Activated T-helper 17 cell treated with anti-CD3 and anti-CD28 coated beads, Interleukin-2, amount 50 U/mL, for 72 hours (primary cell): ENCODE measurements around the gene P4HA1. TPM values are rescaled to one million over a fixed set of nuclear protein-coding genes. Genes with fewer than 3 reads are reported as not detected.
"Not testable (repeated sequence)": the region's sequence is repeated elsewhere in the genome, so short reads cannot be mapped to it uniquely, and the experiment has no call there.

Experiments used
- ATAC-seq: fragments of 150-1000 bp; cut with Tn5 transposase; replicated peaks from 2 replicates; pipeline ENCODE4 v1.10.0; 2021; ENCODE audit warnings: mild to moderate bottlenecking, moderate library complexity
- H3K27ac Mint-ChIP-seq: one replicate; pipeline ENCODE4 v1.8.0; 2022; ENCODE audit warnings: mixed read lengths
- H3K27me3 Mint-ChIP-seq: one replicate; pipeline ENCODE4 v1.8.0; 2022; ENCODE audit warnings: mixed read lengths
- H3K36me3 Mint-ChIP-seq: one replicate; pipeline ENCODE4 v1.8.0; 2022; ENCODE audit warnings: low read depth, mild to moderate bottlenecking, mixed read lengths
- H3K4me1 Mint-ChIP-seq: one replicate; pipeline ENCODE4 v1.8.0; 2022; ENCODE audit warnings: mixed read lengths
- H3K4me3 Mint-ChIP-seq: one replicate; pipeline ENCODE4 v1.8.0; 2022; ENCODE audit warnings: mild to moderate bottlenecking, mixed read lengths
- H3K9me3 Mint-ChIP-seq: one replicate; pipeline ENCODE4 v1.8.0; 2022; ENCODE audit warnings: mixed read lengths
- total RNA-seq, 2 donors: library from RNA; stranded (reverse); gene quantifications; one replicate each; pipeline ENCODE4 v1.2.3, GENCODE V29; 2022

P4HA1 gene
- total RNA-seq, 2 donors from 2014 or later, result 56.6 to 145 TPM

DNA sequence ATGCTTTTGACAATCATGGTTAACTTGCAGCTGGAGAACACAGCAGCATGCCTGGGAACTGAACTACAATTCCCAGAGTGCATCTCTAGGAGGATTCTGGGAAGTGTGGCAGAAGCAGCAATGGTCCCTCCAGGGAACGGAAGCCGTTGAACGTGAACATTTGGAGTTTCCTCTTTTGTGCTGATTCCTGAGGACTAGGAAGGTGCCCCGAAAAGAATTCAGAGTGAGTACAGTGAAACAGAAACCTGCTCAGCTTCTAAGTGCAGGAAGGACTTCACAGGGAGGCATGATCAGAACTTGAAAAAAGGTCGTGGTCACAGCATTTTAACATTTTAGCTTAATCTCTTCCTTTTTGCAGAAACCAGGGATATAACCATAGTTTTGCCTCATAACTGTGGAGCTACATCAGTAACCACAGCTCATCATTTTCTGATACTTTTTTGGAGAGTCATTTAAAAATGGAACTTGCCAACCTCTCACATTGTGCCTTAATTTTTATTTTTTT is 13.7 kb upstream of the P4HA1 start, which contains the start of gene NUDT13:
Gene NUDT13 (plus strand): TSS at position 111 of the 505 bp plus-strand sequence. CDS start 3,911 bp downstream, outside the sequence.
- peaks cover 29% of the 10 kb centered on the region for H3K36me3 Mint-ChIP-seq
- peaks cover 4% of the 10 kb centered on the region for H3K9me3 Mint-ChIP-seq
- peak; percentile 78 for ATAC-seq

DNA sequence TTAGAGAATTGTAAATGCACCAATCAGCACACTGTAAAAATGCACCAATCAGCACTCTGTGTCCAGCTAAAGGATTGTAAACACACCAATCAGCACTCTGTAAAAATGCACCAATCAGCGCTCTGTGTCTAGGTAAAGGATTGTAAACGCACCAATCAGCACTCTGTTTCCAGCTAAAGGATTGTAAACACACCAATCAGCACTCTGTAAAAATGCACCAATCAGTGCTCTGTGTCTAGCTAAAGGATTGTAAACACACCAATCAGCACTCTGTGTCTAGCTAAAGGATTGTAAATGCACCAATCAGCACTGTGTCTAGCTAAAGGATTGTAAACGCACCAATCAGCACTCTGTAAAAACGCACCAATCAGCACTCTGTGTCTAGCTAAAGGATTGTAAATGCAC is 12.6 kb upstream of the P4HA1 start:
- not testable (repeated sequence) for H3K4me3 Mint-ChIP-seq, H3K9me3 Mint-ChIP-seq, ATAC-seq, H3K4me1 Mint-ChIP-seq, H3K27ac Mint-ChIP-seq, H3K27me3 Mint-ChIP-seq
- H3K36me3 Mint-ChIP-seq, result peaks cover 29% of the 10 kb centered on the region

More for the DNA sequence above, 13.7 kb upstream of the P4HA1 start, which contains the start of gene NUDT13:
- Mint-ChIP-seq H3K4me3 (peak within 1 kb of the TSS; percentile 83), H3K4me1 (peaks cover 9% of the 10 kb centered on the region), H3K27ac (peak within 1 kb of the TSS; percentile 82), H3K27me3 (no peaks in the 10 kb centered on the region)

DNA sequence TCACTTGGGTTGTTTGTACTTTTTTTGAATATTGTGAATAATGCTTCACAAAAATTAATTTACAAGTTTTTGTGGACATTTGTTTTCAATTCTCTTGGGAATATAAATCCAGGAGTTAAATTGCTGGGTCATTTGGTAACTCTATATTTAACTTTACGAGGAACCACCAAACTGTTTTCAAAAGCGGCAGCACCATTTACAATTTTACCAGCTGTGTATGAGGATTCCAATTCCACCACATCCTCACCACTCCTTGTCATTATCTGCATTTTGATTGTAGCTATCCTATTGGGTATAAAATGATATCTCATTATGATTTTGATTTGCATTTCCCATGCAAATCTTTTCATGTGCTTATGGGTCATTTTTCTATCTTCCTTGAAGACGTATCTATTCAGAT is 9.6 kb upstream of the P4HA1 start:
- no peak for ATAC-seq
- Mint-ChIP-seq H3K4me1 (peaks cover 7% of the 10 kb centered on the region), H3K27me3 (no peaks in the 10 kb centered on the region), H3K36me3 (peaks cover 36% of the 10 kb centered on the region), H3K9me3 (peaks cover 4% of the 10 kb centered on the region), H3K4me3 (no peak overlapping the region), H3K27ac (no peak overlapping the region)

DNA sequence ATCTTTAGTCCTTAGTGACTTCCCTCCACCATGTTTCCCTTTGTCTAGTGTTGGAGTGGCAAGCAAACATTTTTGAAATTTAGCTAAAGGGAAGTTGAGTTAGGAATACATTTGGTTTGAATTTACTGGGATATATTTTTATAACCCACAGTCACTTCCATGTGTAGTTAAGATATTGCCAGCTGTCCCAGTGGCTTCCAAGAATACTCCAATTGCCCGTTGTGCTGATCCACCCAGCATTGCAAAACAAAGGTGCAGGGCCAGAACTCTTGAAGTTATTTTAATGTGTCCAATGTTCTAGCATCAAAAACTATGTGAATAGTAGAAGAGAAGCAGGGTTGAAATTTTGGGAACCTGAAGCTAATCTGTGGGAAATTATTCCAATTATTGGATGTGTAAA is 2.5 kb upstream of the P4HA1 start:
- no peak overlapping the region for H3K4me3 Mint-ChIP-seq

DNA sequence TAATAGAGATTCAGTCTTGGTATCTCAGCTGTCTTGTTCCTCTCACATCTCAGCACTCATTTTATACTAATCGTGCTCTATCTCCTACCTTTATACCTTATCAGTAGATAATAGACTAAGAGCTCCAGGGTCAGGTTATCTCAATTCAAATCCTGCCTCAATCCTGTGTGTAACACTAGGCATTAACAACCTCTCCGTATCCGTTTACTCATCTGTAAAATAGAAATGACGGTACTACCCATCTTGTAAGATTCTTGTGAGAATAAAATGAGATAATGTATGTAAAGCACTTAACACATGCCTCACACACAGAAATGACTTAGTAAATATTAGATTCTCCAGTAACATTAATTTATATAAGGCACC is 622 bp upstream of the P4HA1 start:
- peaks cover 70% of the 10 kb centered on the region for H3K36me3 Mint-ChIP-seq
- no peaks in the 10 kb centered on the region for H3K9me3 Mint-ChIP-seq
- H3K4me1 Mint-ChIP-seq, result peaks cover 9% of the 10 kb centered on the region
- peak; percentile 2 for ATAC-seq
- no peaks in the 10 kb centered on the region for H3K27me3 Mint-ChIP-seq
- H3K4me3 Mint-ChIP-seq, result peak overlapping the region; percentile 98
- peak overlapping the region; percentile 98 for H3K27ac Mint-ChIP-seq

More for the DNA sequence above, 2.5 kb upstream of the P4HA1 start:
- Mint-ChIP-seq H3K36me3 (peaks cover 53% of the 10 kb centered on the region), H3K9me3 (no peaks in the 10 kb centered on the region), H3K27me3 (no peaks in the 10 kb centered on the region), H3K27ac (no peak overlapping the region), H3K4me1 (peaks cover 6% of the 10 kb centered on the region)
- no peak for ATAC-seq

DNA sequence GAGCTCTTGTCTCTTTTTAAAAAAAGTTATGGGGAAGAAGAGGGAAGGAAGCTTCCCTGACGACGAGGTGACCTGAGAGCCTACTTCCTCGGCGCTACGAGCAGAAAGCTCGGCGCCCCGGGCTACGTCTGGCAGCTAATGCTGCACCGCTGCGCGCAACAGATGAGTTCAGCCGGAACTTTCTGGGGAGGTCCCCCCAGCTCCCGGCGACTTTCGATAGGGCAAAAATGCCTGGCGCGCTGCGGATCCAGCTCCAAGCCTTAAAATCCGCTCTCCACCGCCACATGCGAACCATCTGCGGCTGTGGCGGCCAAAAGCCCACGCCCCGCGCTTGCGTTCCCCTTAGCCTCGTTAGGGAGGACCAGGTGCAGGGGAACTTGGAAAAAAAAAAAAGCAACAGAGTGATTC is 621 bp downstream of the P4HA1 start:
- ATAC-seq, result peak; percentile 63
- H3K36me3 Mint-ChIP-seq, result peaks cover 74% of the 10 kb centered on the region
- peaks cover 9% of the 10 kb centered on the region for H3K4me1 Mint-ChIP-seq
- no peaks in the 10 kb centered on the region for H3K9me3 Mint-ChIP-seq
- peak overlapping the region; percentile 98 for H3K27ac Mint-ChIP-seq
- H3K4me3 Mint-ChIP-seq, result peak overlapping the region; percentile 98
- H3K27me3 Mint-ChIP-seq, result no peaks in the 10 kb centered on the region

DNA sequence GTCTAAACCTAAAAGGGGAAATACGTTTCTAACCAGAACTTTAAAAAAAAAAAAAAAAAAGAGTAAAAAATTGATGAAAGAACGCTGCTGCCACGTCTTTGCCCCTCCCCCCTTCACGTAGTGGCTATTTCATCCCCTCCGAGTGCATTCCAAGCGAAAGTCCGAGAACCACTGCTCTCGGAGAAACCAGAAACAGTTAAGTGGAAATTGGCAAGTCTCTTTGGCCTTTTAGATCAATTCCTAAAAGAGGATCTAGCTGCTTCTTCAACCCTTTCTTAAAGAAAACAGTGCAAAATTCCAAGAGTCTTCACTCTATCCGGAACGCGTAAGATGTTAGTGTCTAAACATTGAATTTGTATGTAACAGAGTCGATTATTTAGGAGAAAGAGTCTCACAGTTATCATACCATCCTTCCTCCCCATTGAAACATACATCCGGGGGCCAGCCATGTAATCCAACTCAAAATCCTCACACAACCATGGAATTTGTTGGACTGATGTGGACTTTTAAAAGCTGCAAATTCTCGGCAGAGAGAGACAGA is 1.1 kb downstream of the P4HA1 start:
- peak overlapping the region; percentile 98 for H3K4me3 Mint-ChIP-seq

DNA sequence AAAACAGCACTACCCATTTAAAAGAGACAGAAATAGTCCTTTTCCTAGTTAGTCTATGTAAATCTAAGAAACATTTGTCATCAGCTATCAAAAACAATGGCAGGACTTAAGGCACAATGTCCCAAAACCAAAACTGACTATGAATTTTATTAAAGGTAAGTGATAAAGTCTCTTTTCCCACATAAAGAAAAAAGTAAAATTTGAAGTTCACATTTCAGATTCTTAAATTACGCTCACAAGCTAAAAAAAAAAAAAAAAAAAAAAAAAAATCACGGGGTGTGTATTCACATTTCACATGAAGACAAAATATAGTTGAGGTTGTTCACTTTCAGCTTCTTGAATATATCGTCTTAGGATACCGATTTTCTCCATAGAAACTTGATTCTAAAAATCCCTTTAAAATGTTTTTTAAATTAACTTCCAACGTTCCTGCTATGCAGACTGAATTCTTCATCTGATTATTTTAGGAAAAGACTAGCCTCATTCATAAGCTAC is 1.6 kb downstream of the P4HA1 start:
- Mint-ChIP-seq H3K36me3 (peaks cover 68% of the 10 kb centered on the region), H3K9me3 (no peaks in the 10 kb centered on the region), H3K4me3 (peak overlapping the region; percentile 98), H3K4me1 (peaks cover 9% of the 10 kb centered on the region), H3K27me3 (no peaks in the 10 kb centered on the region), H3K27ac (peak overlapping the region; percentile 98)
- no peak for ATAC-seq

More for the DNA sequence above, 1.1 kb downstream of the P4HA1 start:
- peak overlapping the region; percentile 98 for H3K27ac Mint-ChIP-seq
- H3K9me3 Mint-ChIP-seq, result no peaks in the 10 kb centered on the region
- no peak for ATAC-seq
- no peaks in the 10 kb centered on the region for H3K27me3 Mint-ChIP-seq
- H3K4me1 Mint-ChIP-seq, result peaks cover 9% of the 10 kb centered on the region
- peaks cover 72% of the 10 kb centered on the region for H3K36me3 Mint-ChIP-seq

DNA sequence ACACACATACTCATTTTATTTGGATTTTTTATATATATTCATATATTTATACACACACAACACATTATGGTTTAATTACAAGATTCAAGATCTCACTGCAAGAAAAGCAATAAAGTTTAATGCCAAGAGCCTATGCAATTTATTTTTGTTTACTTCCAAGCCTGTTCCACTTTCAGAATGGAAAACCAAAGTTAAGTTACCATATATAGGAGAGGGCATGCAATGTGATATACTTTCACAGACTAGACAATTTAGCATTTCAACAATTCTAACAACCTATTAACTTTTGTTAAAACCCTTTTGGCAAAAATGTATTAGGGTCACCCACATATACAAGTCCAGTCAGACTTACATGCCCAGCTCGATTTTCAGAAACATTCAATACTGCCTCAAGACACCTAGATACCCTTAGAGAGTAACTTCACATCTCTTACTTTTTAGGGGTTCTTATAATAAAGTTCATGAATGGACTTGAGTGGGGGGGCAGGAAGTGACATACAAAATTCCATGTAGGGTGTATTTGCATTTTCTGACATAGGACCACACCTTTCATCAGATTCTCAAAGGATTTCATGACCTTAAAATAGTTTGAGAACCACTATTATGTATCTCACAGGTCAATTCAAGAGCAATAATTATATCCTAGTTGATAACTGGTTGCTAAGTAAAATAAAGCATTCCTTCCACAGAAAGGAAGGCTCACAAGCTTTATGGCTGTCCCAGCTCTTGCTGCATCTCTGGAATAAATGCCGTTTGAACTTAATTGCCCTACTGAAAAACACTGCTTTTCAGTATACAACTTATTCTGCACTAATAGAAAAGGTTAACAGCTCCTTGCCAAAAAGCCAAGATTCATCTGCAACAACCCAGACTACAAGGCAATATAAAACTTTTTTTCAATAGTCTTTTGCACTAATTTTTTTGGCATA is 2.5 kb downstream of the P4HA1 start:
- Mint-ChIP-seq H3K27ac (no peak overlapping the region), H3K27me3 (no peaks in the 10 kb centered on the region), H3K36me3 (peaks cover 72% of the 10 kb centered on the region), H3K4me1 (peaks cover 9% of the 10 kb centered on the region), H3K9me3 (no peaks in the 10 kb centered on the region), H3K4me3 (peak overlapping the region; percentile 98)
- ATAC-seq, result no peak

DNA sequence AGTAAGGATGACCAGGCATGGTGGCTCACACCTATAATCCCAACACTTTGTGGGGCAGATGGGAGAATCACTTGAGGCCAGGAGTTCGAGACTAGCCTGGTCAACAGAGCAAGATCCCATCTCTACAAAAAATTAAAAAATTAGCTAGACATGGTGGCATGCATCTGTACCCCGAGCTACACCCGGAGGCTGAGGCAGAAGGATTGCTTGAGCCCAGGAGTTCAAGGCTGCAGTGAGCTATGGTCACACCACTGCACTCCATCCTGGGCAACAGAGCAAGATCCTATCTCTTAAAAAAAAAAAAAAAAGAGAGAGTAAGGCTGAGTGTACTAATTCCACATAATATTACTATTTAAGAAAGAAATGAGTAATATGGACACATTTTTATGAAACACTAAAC is 3.8 kb downstream of the P4HA1 start:
- peaks cover 83% of the 10 kb centered on the region for H3K36me3 Mint-ChIP-seq
- no peaks in the 10 kb centered on the region for H3K9me3 Mint-ChIP-seq
- H3K4me3 Mint-ChIP-seq, result peak overlapping the region; percentile 98
- no peaks in the 10 kb centered on the region for H3K27me3 Mint-ChIP-seq
- no peak overlapping the region for H3K27ac Mint-ChIP-seq
- ATAC-seq, result no peak
- peaks cover 9% of the 10 kb centered on the region for H3K4me1 Mint-ChIP-seq

DNA sequence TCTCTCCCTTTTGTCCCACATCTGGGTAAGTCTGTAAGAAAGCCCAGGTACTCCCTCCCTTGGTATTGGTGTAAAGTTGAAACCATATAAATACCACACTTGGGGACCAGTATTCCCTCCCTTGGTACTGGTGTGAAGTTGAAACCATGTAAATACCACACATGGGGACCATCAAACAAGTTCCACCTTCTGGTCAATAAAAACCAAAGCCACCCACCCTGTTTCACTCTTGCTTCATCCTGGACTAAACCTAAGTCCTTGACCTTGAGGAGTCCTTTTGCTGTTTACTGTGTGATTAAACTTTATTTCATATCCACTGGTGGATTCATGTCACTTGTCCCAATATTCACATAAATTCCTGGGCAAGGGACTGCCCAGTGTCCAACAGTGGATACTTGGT is 8.4 kb downstream of the P4HA1 start:
- no peaks in the 10 kb centered on the region for H3K27me3 Mint-ChIP-seq
- H3K36me3 Mint-ChIP-seq, result peaks cover 66% of the 10 kb centered on the region
- H3K4me1 Mint-ChIP-seq, result peaks cover 6% of the 10 kb centered on the region
- no peak overlapping the region for H3K27ac Mint-ChIP-seq
- peak; percentile 35 for ATAC-seq
- no peaks in the 10 kb centered on the region for H3K9me3 Mint-ChIP-seq
- no peak overlapping the region for H3K4me3 Mint-ChIP-seq

DNA sequence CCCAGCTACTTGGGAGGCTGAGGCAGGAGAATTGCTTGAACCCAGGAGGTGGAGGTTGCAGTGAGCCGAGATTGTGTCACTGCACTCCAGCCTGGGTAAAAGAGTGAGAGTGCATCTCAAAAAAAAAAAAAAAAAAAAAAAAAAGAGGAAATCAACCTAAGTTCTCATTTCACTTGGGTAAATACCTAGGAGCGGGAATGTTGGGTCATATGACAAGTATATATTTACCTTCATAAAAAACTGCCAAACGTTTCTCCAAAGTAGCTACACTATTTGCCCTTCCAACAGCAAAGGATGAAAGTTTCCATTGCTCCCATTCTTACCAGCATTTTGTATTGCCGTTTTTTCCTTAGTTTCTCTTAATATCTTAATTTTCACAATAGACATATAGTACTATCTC is 9.8 kb downstream of the P4HA1 start:
- Mint-ChIP-seq H3K27ac (no peak overlapping the region), H3K36me3 (peaks cover 58% of the 10 kb centered on the region), H3K4me1 (peaks cover 10% of the 10 kb centered on the region), H3K9me3 (no peaks in the 10 kb centered on the region), H3K27me3 (no peaks in the 10 kb centered on the region), H3K4me3 (no peak overlapping the region)
- no peak for ATAC-seq

DNA sequence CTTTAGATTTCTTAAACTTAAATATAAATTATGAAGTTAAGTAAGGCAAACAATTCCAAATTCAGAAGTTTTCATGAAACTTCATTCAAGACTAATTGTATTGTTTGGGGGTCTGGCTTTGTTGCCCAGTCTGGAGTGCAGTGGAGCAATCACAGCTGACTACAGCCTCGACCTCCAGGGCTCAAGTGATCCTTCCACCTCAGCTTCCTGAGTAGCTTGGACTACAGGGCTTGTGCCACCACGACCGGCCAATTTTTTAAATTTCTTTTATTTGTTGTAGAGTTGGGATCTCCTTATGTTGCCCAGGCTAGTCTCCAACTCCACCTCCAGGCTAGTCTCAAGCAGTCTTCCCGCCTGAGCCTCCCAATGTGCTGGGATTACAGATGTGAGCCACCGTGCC is 12.5 kb downstream of the P4HA1 start:
- no peak overlapping the region for H3K27ac Mint-ChIP-seq
- no peaks in the 10 kb centered on the region for H3K27me3 Mint-ChIP-seq
- no peaks in the 10 kb centered on the region for H3K9me3 Mint-ChIP-seq
- H3K36me3 Mint-ChIP-seq, result peaks cover 59% of the 10 kb centered on the region
- no peak overlapping the region for H3K4me3 Mint-ChIP-seq
- peaks cover 10% of the 10 kb centered on the region for H3K4me1 Mint-ChIP-seq
- no peak for ATAC-seq

DNA sequence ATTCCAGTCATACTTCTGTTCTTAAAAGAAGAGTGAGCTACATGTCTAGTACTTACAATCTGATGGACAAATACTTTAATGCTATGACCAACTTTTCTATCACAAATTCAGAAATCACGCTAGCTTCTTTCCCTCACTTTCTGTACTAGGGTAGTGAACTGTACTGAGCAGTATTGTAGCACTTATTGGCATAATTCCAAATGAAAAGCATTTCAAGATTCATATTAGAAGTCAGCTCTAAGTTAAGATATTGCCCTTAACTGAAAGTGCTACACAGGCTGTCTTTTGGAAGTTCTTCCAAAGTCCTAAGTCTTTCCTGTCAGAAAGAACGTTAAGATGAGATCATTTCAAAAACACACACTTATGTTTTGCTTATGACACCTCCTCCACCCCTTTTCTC is 13.4 kb downstream of the P4HA1 start:
- Mint-ChIP-seq H3K4me1 (peaks cover 10% of the 10 kb centered on the region), H3K4me3 (no peak overlapping the region), H3K27ac (no peak overlapping the region), H3K36me3 (peaks cover 51% of the 10 kb centered on the region), H3K9me3 (no peaks in the 10 kb centered on the region), H3K27me3 (no peaks in the 10 kb centered on the region)
- ATAC-seq, result no peak
